GM19397 (cell line): ENCODE results near the gene APOOL.
"Not testable (repeated sequence)": the region's sequence is repeated elsewhere in the genome, so short reads cannot be mapped to it uniquely, and the experiment has no call there.

Experiments used
- ATAC-seq: cut with Tn5 transposase; IDR thresholded peaks from one replicate; pipeline ENCODE4 v1.9.1; 2021; ENCODE audit warnings: mild to moderate bottlenecking, moderate library complexity; ENCODE audit not compliant: unreplicated experiment

APOOL gene

DNA sequence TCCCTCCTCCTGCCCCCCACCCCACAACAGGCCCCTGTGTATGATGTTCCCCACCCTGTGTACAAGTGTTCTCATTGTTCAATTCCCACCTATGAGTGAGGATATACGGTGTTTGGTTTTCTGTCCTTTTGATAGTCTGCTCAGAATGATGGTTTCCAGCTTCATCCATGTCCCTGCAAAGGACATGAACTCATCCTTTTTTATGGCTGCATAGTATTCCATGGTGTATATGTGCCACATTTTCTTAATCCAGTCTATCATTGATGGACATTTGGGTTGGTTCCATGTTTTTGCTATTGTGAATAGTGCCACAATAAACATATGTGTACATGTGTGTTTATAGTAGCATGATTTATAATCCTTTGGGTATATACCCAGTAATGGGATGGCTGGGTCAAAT is 73.6 kb downstream of the APOOL start:
- not testable (repeated sequence) for ATAC-seq

DNA sequence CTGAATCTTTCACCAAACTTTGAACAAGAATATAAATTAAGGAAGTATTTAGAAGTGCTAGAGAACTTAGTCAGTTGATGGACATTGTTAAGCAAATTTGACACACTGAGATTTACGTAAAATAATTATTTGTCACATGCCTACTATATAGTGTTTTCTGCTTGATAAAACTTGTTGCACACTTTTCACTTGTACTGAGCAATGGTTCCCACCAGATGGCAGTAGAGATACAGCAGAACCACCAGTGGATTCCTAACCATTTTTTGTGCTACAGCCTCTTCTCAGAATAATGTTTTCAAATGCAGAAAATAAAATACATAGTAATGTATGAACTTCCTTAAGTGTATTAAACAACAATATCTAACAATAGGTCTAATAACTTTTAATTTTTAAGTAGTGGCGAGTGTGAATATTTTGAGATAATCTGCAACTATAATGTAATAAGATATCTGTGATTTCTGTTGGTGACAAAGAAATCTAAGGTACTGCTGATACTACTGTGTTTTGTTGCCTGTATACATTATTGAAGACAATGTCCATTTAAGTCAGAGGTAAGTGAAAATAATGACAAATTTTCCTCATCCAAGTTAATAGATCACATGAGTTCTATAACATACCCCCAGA is 81.2 kb downstream of the APOOL start:
- peak; percentile 61 for ATAC-seq

DNA sequence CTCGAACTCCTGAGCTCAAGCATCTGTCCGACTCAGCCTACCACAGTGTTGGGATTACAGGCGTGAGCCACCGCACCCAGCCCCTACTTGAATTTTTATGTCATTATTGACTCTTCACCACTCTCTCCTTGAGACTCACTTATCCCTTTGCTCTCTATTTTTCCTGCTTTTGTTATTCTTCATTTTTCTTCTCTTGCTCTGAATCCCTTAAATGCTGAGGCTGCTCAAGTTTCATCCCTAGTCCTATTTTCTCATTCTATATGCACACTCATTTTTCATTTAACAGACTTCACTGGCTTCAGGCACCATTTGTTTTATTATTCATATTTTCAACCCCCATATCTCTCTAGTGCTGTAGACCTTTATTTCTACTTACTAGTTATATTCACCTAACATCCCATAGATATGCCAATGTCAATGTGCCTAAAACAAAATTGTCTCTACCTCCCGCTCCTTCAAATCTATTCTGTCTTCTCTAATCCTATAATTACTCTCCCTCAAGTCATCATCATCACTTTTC is 85.7 kb downstream of the APOOL start:
- ATAC-seq: no peak

DNA sequence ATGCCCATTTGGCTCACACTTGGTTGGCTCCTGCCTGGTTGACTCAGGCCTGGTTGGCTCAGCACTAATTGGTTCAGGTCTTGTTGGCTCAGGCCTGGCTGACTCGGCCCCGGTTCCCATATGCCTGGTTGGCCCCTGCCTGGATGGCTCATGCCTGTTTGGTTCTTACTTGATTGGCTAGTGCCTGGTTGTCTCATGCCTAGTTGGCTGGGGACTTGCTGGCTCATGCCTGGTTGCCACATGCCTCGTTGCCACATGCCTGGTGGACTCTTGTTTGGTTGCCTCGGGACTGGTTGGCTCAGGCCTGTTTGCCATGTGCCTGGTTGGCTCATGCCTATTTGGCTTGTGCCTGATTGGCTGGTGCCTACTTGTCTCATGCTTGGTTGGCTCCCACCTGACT is 103.7 kb downstream of the APOOL start:
- no peak for ATAC-seq

DNA sequence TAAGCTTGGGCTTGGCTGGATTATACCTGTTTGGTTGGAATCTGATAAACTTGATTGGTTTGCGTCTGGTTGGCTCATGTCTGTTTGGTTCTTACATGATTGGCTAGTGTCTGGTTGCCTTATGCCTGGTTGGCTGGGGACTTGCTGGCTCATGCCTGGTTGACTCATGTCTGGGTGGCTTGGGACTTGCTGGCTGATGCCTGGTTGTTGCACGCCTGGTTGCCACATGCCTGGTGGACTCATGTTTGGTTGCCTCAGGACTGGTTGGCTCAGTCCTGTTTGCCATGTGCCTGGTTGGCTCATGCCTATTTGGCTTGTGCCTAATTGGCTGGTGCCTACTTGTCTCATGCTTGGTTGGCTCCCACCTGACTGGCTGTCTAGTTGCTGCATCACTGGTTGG is 104.5 kb downstream of the APOOL start:
- ATAC-seq: no peak

DNA sequence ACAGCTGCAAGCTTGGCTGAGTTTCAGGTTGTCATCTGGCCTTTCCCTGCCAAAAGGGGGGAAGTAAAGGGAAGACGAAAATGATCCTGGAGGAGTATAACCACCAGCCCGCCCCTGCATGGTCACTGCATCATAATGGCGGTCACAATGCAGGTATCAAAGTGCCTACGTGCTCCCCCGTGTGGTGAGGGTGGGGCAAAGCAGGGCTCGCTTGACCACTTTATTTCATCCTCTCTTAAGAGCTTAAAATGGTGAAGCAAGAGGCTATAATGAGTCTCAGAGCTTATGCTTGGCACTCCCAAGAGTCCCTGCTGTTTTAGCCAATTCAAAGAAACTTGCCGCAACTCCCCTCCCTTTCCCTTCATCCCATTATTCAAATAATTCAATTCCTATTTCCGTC is 105.6 kb downstream of the APOOL start:
- no peak for ATAC-seq

DNA sequence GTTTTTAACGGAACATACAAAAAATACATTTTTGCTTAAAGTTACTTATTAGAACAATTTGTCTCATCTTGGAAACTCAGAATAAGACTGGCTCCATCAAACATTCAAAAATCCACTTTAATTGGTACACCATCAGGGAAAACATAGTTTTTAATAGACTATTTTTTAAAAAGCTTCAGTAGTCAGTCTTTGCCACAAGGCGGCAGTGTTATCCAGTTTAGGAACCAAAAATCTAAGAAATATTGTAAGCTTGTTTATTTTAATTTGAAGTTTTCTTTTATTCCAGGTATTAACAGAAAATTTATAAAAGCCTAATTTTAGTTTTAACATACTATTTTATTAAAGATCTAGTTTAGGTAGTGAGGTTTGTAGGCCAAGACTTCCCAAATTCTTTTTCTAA is 107.7 kb downstream of the APOOL start:
- ATAC-seq: no peak

DNA sequence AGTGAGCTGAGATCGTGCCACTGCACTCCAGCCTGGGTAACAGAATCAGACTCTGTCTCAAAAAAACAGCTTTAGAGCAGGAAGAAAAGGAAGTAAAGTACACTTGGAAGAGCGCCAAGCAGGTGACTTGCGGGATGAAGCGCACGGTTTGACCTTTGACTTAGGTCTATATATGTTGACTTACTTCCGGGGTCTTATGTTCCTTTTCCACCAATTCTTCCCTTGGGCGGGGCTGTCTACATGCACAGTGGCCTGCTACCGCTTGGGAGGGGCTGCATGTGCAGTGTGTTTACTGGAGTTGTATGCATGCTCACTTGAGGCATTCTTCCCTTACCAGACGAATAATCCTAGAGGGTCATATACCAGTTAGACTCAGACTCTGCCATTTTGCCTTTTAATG is 108.6 kb downstream of the APOOL start:
- no peak for ATAC-seq

DNA sequence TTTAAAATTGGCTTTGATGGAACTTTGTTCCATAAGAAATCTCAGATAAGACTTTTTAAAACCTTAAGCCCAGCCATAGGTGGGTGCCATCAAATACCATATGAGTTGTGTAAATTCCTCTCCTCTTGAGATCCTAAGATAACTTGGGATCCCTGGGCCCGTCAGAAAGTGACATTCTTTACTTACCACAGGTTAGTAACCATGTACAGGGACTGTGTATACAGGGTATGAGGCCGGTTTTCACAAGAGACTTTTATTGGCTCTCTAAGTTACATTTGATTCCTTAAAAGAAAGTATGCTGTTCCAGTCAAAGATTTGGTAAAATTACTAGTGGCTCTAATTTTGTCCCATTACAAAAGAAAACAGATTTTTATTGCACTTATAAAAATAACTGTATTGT is 110.1 kb downstream of the APOOL start:
- ATAC-seq: no peak

DNA sequence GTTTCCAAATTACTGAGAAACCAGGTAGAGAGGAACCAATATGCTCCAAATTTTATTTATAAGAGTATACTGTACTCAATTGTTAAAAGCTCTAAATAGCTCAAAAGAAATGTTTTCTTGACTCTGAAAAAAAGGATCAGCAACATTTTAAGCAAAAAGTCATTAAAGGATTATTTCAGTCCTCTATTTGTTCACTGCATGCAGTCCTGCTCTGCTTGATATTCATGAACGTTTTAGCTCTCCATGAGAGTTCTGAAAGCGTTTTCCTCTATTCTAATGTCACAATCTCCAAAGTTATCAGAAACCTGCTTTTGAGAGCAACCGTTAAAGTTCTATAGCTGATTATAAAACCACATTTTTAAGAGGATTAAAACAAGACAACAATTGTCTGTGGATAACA is 110.5 kb downstream of the APOOL start:
- ATAC-seq: no peak

DNA sequence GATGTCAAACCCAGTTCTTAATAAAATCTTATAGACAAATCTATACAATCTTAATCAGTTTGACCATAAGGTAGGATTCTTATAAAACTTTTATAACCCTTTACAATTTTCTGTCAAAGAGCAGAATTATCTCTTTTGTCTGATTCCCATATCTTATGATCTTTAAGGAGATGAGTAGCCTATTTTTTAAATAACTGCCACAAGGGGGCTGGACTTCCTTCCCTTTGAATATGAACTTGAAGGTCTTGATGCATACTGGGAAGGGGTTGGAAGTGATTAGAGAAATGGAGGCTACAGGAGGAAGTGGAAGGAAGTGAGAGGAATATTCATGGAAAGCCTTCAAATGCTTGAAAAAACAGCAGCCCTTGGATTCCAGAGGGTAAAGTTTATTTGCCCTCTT is 111.1 kb downstream of the APOOL start:
- no peak for ATAC-seq

DNA sequence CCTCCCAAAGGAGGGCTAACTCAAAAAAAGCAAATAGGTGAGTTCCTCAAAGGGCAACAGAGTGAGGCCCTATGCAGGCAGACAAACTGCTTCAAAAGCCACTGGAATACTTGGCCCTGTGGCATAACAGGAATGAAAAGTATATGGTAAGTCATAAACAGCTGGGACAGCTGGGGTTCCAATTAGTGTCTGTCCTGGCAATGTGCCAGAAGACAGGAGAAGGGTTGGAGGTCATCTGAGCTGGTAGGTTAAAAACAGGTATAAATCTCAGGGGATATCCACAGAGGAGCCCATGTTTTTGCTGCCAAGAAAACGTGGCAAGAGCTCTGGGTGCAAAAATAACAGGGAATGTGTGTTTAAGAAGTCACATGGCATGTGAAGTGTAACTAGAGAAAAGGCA is 111.6 kb downstream of the APOOL start:
- no peak for ATAC-seq

DNA sequence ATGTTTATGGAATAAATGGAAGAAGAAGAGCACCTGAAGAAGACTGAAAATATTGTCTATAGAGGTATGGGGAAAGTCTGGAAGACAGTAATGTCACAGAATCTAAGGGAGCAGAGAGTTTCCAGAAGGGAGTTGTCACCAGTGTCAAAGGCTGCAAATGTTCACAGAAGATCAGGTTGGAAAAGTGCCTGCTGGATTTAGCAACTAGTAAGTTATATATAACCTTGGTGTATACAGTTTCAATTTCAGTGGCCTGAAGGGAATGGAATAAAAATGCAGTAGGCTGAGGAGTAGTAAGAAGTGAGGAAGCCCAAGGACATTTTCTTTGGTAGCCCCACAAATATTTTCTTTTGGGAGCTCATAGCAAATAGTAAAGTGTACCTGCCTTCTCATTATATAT is 132.7 kb downstream of the APOOL start:
- ATAC-seq: no peak

DNA sequence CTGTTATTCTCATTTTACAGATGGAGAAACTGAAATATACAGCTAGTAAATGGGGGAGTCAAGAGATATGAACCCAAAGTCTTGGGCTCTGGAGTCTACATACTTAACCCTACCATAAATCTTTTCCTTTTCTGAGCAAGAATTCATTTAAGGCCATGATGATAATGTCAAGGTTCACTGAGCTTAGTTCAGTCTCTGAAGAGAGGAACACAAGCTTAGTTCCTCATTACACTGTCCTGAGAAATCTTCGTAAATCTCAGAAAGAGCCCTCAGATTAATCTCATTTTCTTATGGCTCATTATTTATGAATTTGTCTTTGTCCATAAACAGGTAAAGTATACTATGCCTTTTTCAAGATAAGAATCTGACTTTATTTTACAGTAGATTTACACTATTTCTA is 135.7 kb downstream of the APOOL start:
- ATAC-seq: no peak

DNA sequence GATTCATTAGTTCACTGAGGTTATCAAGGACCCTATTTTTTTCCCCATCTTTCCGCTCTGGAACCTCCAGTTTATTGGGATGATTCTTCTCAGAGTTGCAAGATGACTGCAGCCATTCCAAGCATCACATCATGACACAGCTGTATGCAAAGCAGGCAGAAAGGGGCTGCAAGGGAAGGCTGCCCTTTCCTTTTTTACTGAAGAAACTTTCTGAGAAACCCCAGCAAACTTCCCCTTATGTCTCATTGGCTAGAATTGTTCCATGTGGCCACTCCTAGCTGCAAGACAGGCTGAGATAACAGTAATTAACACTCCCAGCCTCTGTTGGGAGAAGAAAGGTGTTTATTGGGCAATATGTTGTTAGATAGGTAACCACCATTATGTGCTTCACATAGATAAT is 137.3 kb downstream of the APOOL start:
- ATAC-seq: peak; percentile 67
